ENCODE results near the gene DNAH7.

- TF ChIP-seq POLR2A (IDR thresholded peaks at IDR 0.05; ENCODE audit: low read depth, low read length) (no peak), POLR2AphosphoS5 (IDR thresholded peaks at IDR 0.05; ENCODE audit: insufficient read depth, low read depth, low read length) (no peak)
Observed at GRCh38 chr2:195902857-195903256, 165.8 kb downstream of the DNAH7 start.
